Keratinocyte (primary cell): Measurements from ENCODE around the gene IGF1R. TPM values are rescaled to one million over a fixed set of nuclear protein-coding genes. Genes with fewer than 3 reads are reported as not detected.

ENCODE experiments used
- DNase-seq: peaks from one replicate; pipeline ENCODE4 v3.0.0-alpha.2; 2011; ENCODE audit warnings: low read depth, missing footprints, low spot score
- FAIRE-seq: peaks from 2 replicates; lab custom pipeline; 2011; peaks lifted over from hg19 to GRCh38; lab: Jason Lieb, UNC
- H2AFZ ChIP-seq: 2 replicates; pipeline ENCODE4 v1.6.0; 2012; ENCODE audit warnings: low read length, control low read depth, inconsistent platforms; ENCODE audit not compliant: control insufficient read depth
- H3K27ac ChIP-seq: 2 replicates; pipeline ENCODE4 v1.5.1; 2011; ENCODE audit warnings: low read length; ENCODE audit not compliant: control insufficient read depth, insufficient read depth
- H3K27me3 ChIP-seq: 3 replicates; pipeline ENCODE4 v1.6.0; 2011; ENCODE audit warnings: low read length; ENCODE audit not compliant: control insufficient read depth, insufficient read depth; ENCODE audit errors: extremely low read depth
- H3K36me3 ChIP-seq, 2 experiments: 2 replicates in 1 of 2; 3 replicates in 1 of 2; pipeline ENCODE4 v1.5.1; 2011; ENCODE audit warnings: low read length in 2 of 2, mild to moderate bottlenecking in 1 of 2; ENCODE audit not compliant: control insufficient read depth in 2 of 2, insufficient read depth in 2 of 2; ENCODE audit errors: extremely low read depth in 1 of 2
- H3K4me1 ChIP-seq: 3 replicates; pipeline ENCODE4 v1.5.1; 2011; ENCODE audit warnings: low read length; ENCODE audit not compliant: control insufficient read depth, insufficient read depth; ENCODE audit errors: extremely low read depth
- H3K4me2 ChIP-seq: 3 replicates; pipeline ENCODE4 v1.6.0; 2011; ENCODE audit warnings: low read depth, low read length; ENCODE audit not compliant: control insufficient read depth, insufficient read depth; ENCODE audit errors: extremely low read depth
- H3K4me3 ChIP-seq, 3 experiments: fragments of 200-600 bp in 1 of 3; sonication (generic) in 1 of 3; 2 replicates in 2 of 3; 3 replicates in 1 of 3; pipeline ENCODE4 v1.5.1; 2011 to 2016; ENCODE audit warnings: low read length in 3 of 3, mild to moderate bottlenecking in 3 of 3, control low read depth in 2 of 3, inconsistent platforms in 1 of 3, low read depth in 1 of 3, mixed read lengths in 1 of 3, mixed run types in 1 of 3, moderate library complexity in 1 of 3; ENCODE audit not compliant: control insufficient read depth in 2 of 3, insufficient read depth in 2 of 3; ENCODE audit errors: extremely low read depth in 1 of 3
- H3K79me2 ChIP-seq: 2 replicates; pipeline ENCODE4 v1.6.0; 2012; ENCODE audit warnings: low read length; ENCODE audit not compliant: control insufficient read depth, insufficient read depth
- H3K9ac ChIP-seq: 3 replicates; pipeline ENCODE4 v1.6.0; 2011; ENCODE audit warnings: low read length; ENCODE audit not compliant: control insufficient read depth, insufficient read depth; ENCODE audit errors: extremely low read depth
- H3K9me1 ChIP-seq: 3 replicates; pipeline ENCODE4 v1.6.0; 2011; ENCODE audit warnings: low read length; ENCODE audit not compliant: control insufficient read depth, insufficient read depth; ENCODE audit errors: extremely low read depth
- H3K9me3 ChIP-seq: 2 replicates; pipeline ENCODE4 v1.5.1; 2012; ENCODE audit warnings: low read depth, low read length; ENCODE audit not compliant: control insufficient read depth
- H4K20me1 ChIP-seq: 3 replicates; pipeline ENCODE4 v1.6.0; 2011; ENCODE audit warnings: low read length; ENCODE audit not compliant: control insufficient read depth, insufficient read depth; ENCODE audit errors: extremely low read depth
- EZH2 ChIP-seq: IDR thresholded peaks from one replicate; pipeline ENCODE4 v1.6.1; 2012; ENCODE audit warnings: inconsistent platforms, mild to moderate bottlenecking, low read length, moderate library complexity
- dilution Hi-C: fragments of 300-500 bp; cut with MboI; formaldehyde crosslinking; loops from one replicate; pipeline ENCODE4 v1.7.0; 2020; ENCODE audit warnings: low sequenced_read_pairs; ENCODE audit not compliant: extremely low pct_ligation_motif_present
- polyA plus RNA-seq, 5 experiments: library from polyadenylated mRNA; depleted of rRNA in 3 of 5; stranded (reverse) in 3 of 5; stranded (forward) in 1 of 5; unstranded in 1 of 5; fragments of >200 nt; gene quantifications; 1 replicate in 1 of 5; 2 replicates in 3 of 5; 3 replicates in 1 of 5; pipeline versions ENCODE4 v1.2.1 to v1.2.3, GENCODE V29; 2011 to 2012; ENCODE audit warnings: missing spikeins in 2 of 5, low read depth in 1 of 5, low replicate concordance in 1 of 5
- TF ChIP-seq, protein P1 (sequence below), 3 experiments: IDR thresholded peaks in 1 of 3; conservative IDR thresholded peaks in 1 of 3; optimal IDR thresholded peaks in 1 of 3; 2 replicates in 2 of 3; 3 replicates in 1 of 3; pipeline versions ENCODE3 to v1.5.1; 2011; ENCODE audit warnings: low read length in 3 of 3, mild to moderate bottlenecking in 3 of 3, moderate library complexity in 2 of 3, control low read depth in 1 of 3, inconsistent platforms in 1 of 3; ENCODE audit not compliant: insufficient read depth in 2 of 3; ENCODE audit errors: extremely low read depth in 1 of 3

IGF1R gene
- polyA plus RNA-seq, 1 donor (not counting 4 experiments of a cell fraction or from before 2014, with no cell fraction given) = 14.5 TPM

DNA sequence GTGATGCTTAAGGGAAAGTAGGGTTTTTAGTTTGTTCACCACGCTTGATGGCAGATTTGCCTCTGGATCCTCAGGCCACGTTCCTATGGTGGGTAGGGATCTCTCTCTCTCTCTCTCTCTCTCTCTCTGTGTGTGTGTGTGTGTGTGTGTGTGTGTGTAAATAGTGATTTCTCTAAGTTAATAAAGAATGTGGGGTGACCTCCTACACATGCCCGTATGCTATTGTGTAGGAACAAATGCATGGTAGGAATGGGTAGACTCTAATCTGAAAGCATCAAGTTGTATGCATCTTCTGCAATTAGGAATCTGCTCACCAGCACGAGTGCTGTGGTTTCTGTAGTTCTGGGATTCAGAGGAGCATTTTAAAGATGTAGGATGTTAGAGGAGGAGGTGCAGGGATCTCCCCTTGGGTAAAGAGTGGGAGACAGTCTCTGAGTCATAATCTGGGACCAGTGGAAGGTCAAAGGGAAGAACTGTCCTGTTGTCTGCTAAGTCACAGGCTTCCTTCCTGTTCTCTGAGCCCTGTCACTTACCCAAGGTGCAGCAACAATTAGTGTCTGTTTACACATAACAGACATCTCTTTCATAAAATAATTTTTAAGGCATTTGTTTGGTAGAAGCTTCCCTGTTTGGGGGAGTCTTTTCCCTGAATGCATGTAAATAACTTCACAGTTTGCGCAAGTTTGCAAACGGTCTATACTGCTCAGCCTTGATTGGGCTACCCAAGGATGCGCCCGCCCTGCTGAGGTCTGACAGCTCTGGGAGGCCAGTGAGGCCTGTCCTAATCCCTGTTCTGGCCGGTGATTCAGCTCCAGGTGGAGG is 139.8 kb downstream of the IGF1R start:
- no peaks in the 10 kb centered on the region for H3K36me3 ChIP-seq
- H3K27ac ChIP-seq = no peak overlapping the region
- peaks cover 8% of the 10 kb centered on the region for H4K20me1 ChIP-seq
- H3K27me3 ChIP-seq = no peaks in the 10 kb centered on the region
- H3K9ac ChIP-seq = no peak overlapping the region
- no peak for TF ChIP-seq EZH2
- TF ChIP-seq, protein P1, sequence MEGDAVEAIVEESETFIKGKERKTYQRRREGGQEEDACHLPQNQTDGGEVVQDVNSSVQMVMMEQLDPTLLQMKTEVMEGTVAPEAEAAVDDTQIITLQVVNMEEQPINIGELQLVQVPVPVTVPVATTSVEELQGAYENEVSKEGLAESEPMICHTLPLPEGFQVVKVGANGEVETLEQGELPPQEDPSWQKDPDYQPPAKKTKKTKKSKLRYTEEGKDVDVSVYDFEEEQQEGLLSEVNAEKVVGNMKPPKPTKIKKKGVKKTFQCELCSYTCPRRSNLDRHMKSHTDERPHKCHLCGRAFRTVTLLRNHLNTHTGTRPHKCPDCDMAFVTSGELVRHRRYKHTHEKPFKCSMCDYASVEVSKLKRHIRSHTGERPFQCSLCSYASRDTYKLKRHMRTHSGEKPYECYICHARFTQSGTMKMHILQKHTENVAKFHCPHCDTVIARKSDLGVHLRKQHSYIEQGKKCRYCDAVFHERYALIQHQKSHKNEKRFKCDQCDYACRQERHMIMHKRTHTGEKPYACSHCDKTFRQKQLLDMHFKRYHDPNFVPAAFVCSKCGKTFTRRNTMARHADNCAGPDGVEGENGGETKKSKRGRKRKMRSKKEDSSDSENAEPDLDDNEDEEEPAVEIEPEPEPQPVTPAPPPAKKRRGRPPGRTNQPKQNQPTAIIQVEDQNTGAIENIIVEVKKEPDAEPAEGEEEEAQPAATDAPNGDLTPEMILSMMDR (optimal IDR thresholded peaks at IDR 0.05 in 1 of 3, IDR thresholded peaks at IDR 0.05 in 1 of 3, conservative IDR thresholded peaks at IDR 0.05 in 1 of 3; ENCODE audit: extremely low read depth in 1 of 3, insufficient read depth in 2 of 3, low read length in 3 of 3) = no peak
- DNase-seq = no peak
- FAIRE-seq = no peak
- peaks cover 13% of the 10 kb centered on the region for H3K4me1 ChIP-seq
- no peak overlapping the region for H2AFZ ChIP-seq
- peaks cover 94% of the 10 kb centered on the region for H3K79me2 ChIP-seq
- H3K4me3 ChIP-seq = no peak overlapping the region
- no peaks in the 10 kb centered on the region for H3K9me3 ChIP-seq
- dilution Hi-C loops = no loop called here
- H3K4me2 ChIP-seq = no peak overlapping the region
- peaks cover 2% of the 10 kb centered on the region for H3K9me1 ChIP-seq

- dilution Hi-C loops = no loop called here
- no peak overlapping the region for H3K9ac ChIP-seq
- H2AFZ ChIP-seq = no peak overlapping the region
- H3K27ac ChIP-seq = no peak overlapping the region
- H3K9me3 ChIP-seq = no peaks in the 10 kb centered on the region
- FAIRE-seq (no peak), DNase-seq (no peak)
- H3K36me3 ChIP-seq = no peaks in the 10 kb centered on the region
- peaks cover 95% of the 10 kb centered on the region for H3K79me2 ChIP-seq
- H3K27me3 ChIP-seq = no peaks in the 10 kb centered on the region
- H4K20me1 ChIP-seq = peaks cover 8% of the 10 kb centered on the region
- H3K4me3 ChIP-seq = no peak overlapping the region
- peaks cover 13% of the 10 kb centered on the region for H3K4me1 ChIP-seq
- H3K9me1 ChIP-seq = peaks cover 2% of the 10 kb centered on the region
- TF ChIP-seq, protein P1 (optimal IDR thresholded peaks at IDR 0.05 in 1 of 3, IDR thresholded peaks at IDR 0.05 in 1 of 3, conservative IDR thresholded peaks at IDR 0.05 in 1 of 3; ENCODE audit: extremely low read depth in 1 of 3, insufficient read depth in 2 of 3, low read length in 3 of 3) = no peak
- no peak for TF ChIP-seq EZH2
- no peak overlapping the region for H3K4me2 ChIP-seq
Measured at GRCh38 chr15:98789020-98789419, 140.7 kb downstream of the IGF1R start.
